ENCODE measurements around the gene CPTP. TPM values are rescaled to one million over a fixed set of nuclear protein-coding genes. Genes with fewer than 3 reads are reported as not detected.

The CPTP gene
- total RNA-seq, 4 donors from 2014 or later: 15.4 to 44.9 (median 31.5) TPM

- TF ChIP-seq EP300 (IDR thresholded peaks at IDR 0.05) (no peak), POLR2AphosphoS5 (IDR thresholded peaks at IDR 0.05) (no peak), CTCF (IDR thresholded peaks at IDR 0.05) (no peak), POLR2A (IDR thresholded peaks at IDR 0.05; ENCODE audit: low read depth) (no peak)
- peaks cover 8 to 44% (median 36%) of the 10 kb centered on the region in 4 donors for H3K36me3 ChIP-seq
- no peak overlapping the region for H3K4me3 ChIP-seq
- no peak for DNase-seq (ENCODE audit: extremely low spot score)
- 84% methylated on average over 5 of the region's 48 CpGs for WGBS
- peaks cover 13 to 23% (median 17%) of the 10 kb centered on the region in 4 donors for H3K4me1 ChIP-seq
- intact Hi-C loops (cut with DNase I): no loop called here
- no peaks in the 10 kb centered on the region for H3K9me3 ChIP-seq
- no peak overlapping the region for H3K27ac ChIP-seq (replicated peaks in 1 of 4)
- H3K27me3 ChIP-seq: no peaks in the 10 kb centered on the region
These were observed 8.3 kb downstream of the CPTP start for GRCh38 chr1:1332774-1333480.

- WGBS: 85% methylated on average over 18 of the region's 36 CpGs
- peaks cover 13 to 23% (median 17%) of the 10 kb centered on the region in 4 donors for H3K4me1 ChIP-seq
- H3K36me3 ChIP-seq: peaks cover 10 to 44% (median 36%) of the 10 kb centered on the region in 4 donors
These were observed 9.1 kb downstream of the CPTP start for GRCh38 chr1:1333551-1334241.

GRCh38 chr1:1334835-1335234 lies 10.2 kb downstream of the CPTP start:
- no peak for DNase-seq (ENCODE audit: extremely low spot score)
- Histone ChIP-seq H3K9me3 (no peaks in the 10 kb centered on the region), H3K27ac (replicated peaks in 1 of 4) (no peak overlapping the region), H3K4me3 (no peak overlapping the region), H3K27me3 (no peaks in the 10 kb centered on the region), H3K36me3 (peaks cover 21 to 48% (median 43%) of the 10 kb centered on the region in 4 donors), H3K4me1 (peaks cover 13 to 23% (median 17%) of the 10 kb centered on the region in 4 donors)
- TF ChIP-seq CTCF (IDR thresholded peaks at IDR 0.05) (no peak), POLR2AphosphoS5 (IDR thresholded peaks at IDR 0.05) (no peak), POLR2A (IDR thresholded peaks at IDR 0.05; ENCODE audit: low read depth) (no peak), EP300 (IDR thresholded peaks at IDR 0.05) (no peak)
- intact Hi-C loops (cut with DNase I): no loop called here
- WGBS: no CpG with 5 or more reads among the region's 11 CpGs

More at GRCh38 chr1:1333551-1334241, 9.1 kb downstream of the CPTP start:
- intact Hi-C loops (cut with DNase I): no loop called here
- no peak overlapping the region for H3K4me3 ChIP-seq
- H3K27me3 ChIP-seq: no peaks in the 10 kb centered on the region
- no peaks in the 10 kb centered on the region for H3K9me3 ChIP-seq
- no peak for DNase-seq (ENCODE audit: extremely low spot score)
- no peak overlapping the region for H3K27ac ChIP-seq (replicated peaks in 1 of 4)
- TF ChIP-seq CTCF (IDR thresholded peaks at IDR 0.05): no peak
- no peak for TF ChIP-seq POLR2AphosphoS5 (IDR thresholded peaks at IDR 0.05)
- TF ChIP-seq EP300 (IDR thresholded peaks at IDR 0.05): no peak
- no peak for TF ChIP-seq POLR2A (IDR thresholded peaks at IDR 0.05; ENCODE audit: low read depth)

GRCh38 chr1:1335283-1335682 lies 10.7 kb downstream of the CPTP start:
- Histone ChIP-seq H3K4me1 (peaks cover 11 to 22% (median 15%) of the 10 kb centered on the region in 4 donors), H3K4me3 (no peak overlapping the region)

More at GRCh38 chr1:1335283-1335682, 10.7 kb downstream of the CPTP start:
- Histone ChIP-seq H3K9me3 (no peaks in the 10 kb centered on the region), H3K36me3 (peaks cover 26 to 53% (median 47%) of the 10 kb centered on the region in 4 donors), H3K27ac (replicated peaks in 1 of 4) (no peak overlapping the region), H3K27me3 (no peaks in the 10 kb centered on the region)
- DNase-seq (ENCODE audit: extremely low spot score): no peak
- WGBS: 80% methylated on average over 16 of the region's 16 CpGs
- intact Hi-C loops (cut with DNase I): no loop called here
- TF ChIP-seq CTCF (IDR thresholded peaks at IDR 0.05): no peak
- TF ChIP-seq POLR2AphosphoS5 (IDR thresholded peaks at IDR 0.05): no peak
- TF ChIP-seq POLR2A (IDR thresholded peaks at IDR 0.05; ENCODE audit: low read depth): no peak
- TF ChIP-seq EP300 (IDR thresholded peaks at IDR 0.05): no peak

Data from esophagus muscularis mucosa (tissue), 4 donors.